Uterus (tissue), 4 donors: Measurements from ENCODE around the gene MAP3K8. TPM values are rescaled to one million over a fixed set of nuclear protein-coding genes. Genes with fewer than 3 reads are reported as not detected.

Experiments
- DNase-seq, 2 donors: peaks; one replicate each; pipeline ENCODE4 v3.0.0-alpha.2; 2019 to 2020
- H3K27ac ChIP-seq, 2 donors: fragments of 200-600 bp; sonication (generic); 1 replicate in 1 of 2; 2 replicates in 1 of 2; pipeline ENCODE4 v1.5.1; 2016 to 2018
- H3K27me3 ChIP-seq, 2 donors: fragments of 200-600 bp; sonication (generic); one replicate each; pipeline ENCODE4 v1.5.1; 2018 to 2019; ENCODE audit warnings: control low read depth in 1 of 2
- H3K36me3 ChIP-seq, 2 donors: fragments of 200-600 bp; sonication (generic); one replicate each; pipeline ENCODE4 v1.5.1; 2019; ENCODE audit warnings: control low read depth in 1 of 2
- H3K4me1 ChIP-seq, 2 donors: fragments of 200-600 bp; sonication (generic); one replicate each; pipeline ENCODE4 v1.5.1; 2018 to 2019; ENCODE audit warnings: control low read depth in 1 of 2
- H3K4me3 ChIP-seq, 2 donors: fragments of 200-600 bp; sonication (generic); 1 replicate in 1 of 2; 2 replicates in 1 of 2; pipeline ENCODE4 v1.5.1; 2018 to 2019; ENCODE audit warnings: mild to moderate bottlenecking in 1 of 2
- H3K9me3 ChIP-seq, 2 donors: fragments of 200-600 bp; sonication (generic); one replicate each; pipeline ENCODE4 v1.5.1; 2019; ENCODE audit warnings: control low read depth in 1 of 2
- CTCF ChIP-seq, 4 experiments: fragments of 200-600 bp in 2 of 4; fragments of 450-650 bp in 2 of 4; sonication (generic) in 2 of 4; IDR thresholded peaks; one replicate each; pipeline ENCODE4 v1.5.1; 2016 to 2019; ENCODE audit warnings: antibody characterized with exemption in 4 of 4, mild to moderate bottlenecking in 2 of 4, moderate library complexity in 1 of 4
- POLR2A ChIP-seq, 2 donors: fragments of 450-650 bp; IDR thresholded peaks; one replicate each; pipeline ENCODE4 v1.6.1; 2016; ENCODE audit warnings: antibody characterized with exemption in 2 of 2, mild to moderate bottlenecking in 1 of 2, moderate library complexity in 1 of 2
- intact Hi-C: fragments of 100-400 bp; cut with DNase I; formaldehyde crosslinking; loops from one replicate; pipeline ENCODE4 v1.15.1; 2023; ENCODE audit warnings: low total_unique reads
- total RNA-seq, 4 donors: library from RNA; depleted of rRNA in 3 of 4; stranded (reverse); fragments of >200 nt in 3 of 4; gene quantifications; one replicate each; pipeline versions ENCODE4 v1.1.0 to v1.2.4, GENCODE V29; 2014 to 2023
- donor health status: DM: yes; HTN: yes; CAD: no.

Gene MAP3K8
- total RNA-seq, 4 donors from 2014 or later, result 13.3 to 63.0 (median 24.4) TPM

GRCh38 chr10:30398193-30398592 is 35.8 kb upstream of the MAP3K8 start:
- Histone ChIP-seq H3K4me1 (no peaks in the 10 kb centered on the region), H3K27me3 (no peaks in the 10 kb centered on the region), H3K27ac (no peak overlapping the region), H3K4me3 (no peak overlapping the region), H3K9me3 (no peaks in the 10 kb centered on the region), H3K36me3 (no peaks in the 10 kb centered on the region)
- intact Hi-C loops, result loop anchor here (5.0 kb wide), 1 partner anchor 194 kb away; no protein-coding TSS in a partner anchor
- TF ChIP-seq CTCF (IDR thresholded peaks at IDR 0.05) (no peak), POLR2A (IDR thresholded peaks at IDR 0.05) (no peak)
- DNase-seq, result no peak

GRCh38 chr10:30398788-30399187 is 35.2 kb upstream of the MAP3K8 start:
- H3K9me3 ChIP-seq, result no peaks in the 10 kb centered on the region
- intact Hi-C loops, result loop anchor here (5.0 kb wide), 1 partner anchor 194 kb away; no protein-coding TSS in a partner anchor
- no peak overlapping the region for H3K27ac ChIP-seq
- TF ChIP-seq CTCF (IDR thresholded peaks at IDR 0.05) (no peak), POLR2A (IDR thresholded peaks at IDR 0.05) (no peak)
- no peak overlapping the region for H3K4me3 ChIP-seq
- H3K27me3 ChIP-seq, result no peaks in the 10 kb centered on the region
- no peaks in the 10 kb centered on the region for H3K4me1 ChIP-seq
- H3K36me3 ChIP-seq, result no peaks in the 10 kb centered on the region
- no peak for DNase-seq

GRCh38 chr10:30403494-30403893 is 30.5 kb upstream of the MAP3K8 start:
- Histone ChIP-seq H3K4me3 (no peak overlapping the region), H3K9me3 (peaks cover 0 to 4% of the 10 kb centered on the region in 2 donors), H3K4me1 (no peaks in the 10 kb centered on the region), H3K27me3 (no peaks in the 10 kb centered on the region), H3K36me3 (no peaks in the 10 kb centered on the region), H3K27ac (no peak overlapping the region)
- no peak for TF ChIP-seq CTCF (IDR thresholded peaks at IDR 0.05)
- TF ChIP-seq POLR2A (IDR thresholded peaks at IDR 0.05), result no peak
- intact Hi-C loops, result no loop called here
- no peak for DNase-seq

GRCh38 chr10:30404540-30404939 is 29.4 kb upstream of the MAP3K8 start:
- Histone ChIP-seq H3K36me3 (no peaks in the 10 kb centered on the region), H3K27ac (no peak overlapping the region), H3K4me3 (no peak overlapping the region), H3K4me1 (no peaks in the 10 kb centered on the region), H3K27me3 (no peaks in the 10 kb centered on the region), H3K9me3 (peaks cover 0 to 4% of the 10 kb centered on the region in 2 donors)
- DNase-seq, result no peak
- TF ChIP-seq POLR2A (IDR thresholded peaks at IDR 0.05) (no peak), CTCF (IDR thresholded peaks at IDR 0.05) (no peak)
- intact Hi-C loops, result no loop called here

GRCh38 chr10:30411263-30411662 is 22.7 kb upstream of the MAP3K8 start:
- no peaks in the 10 kb centered on the region for H3K36me3 ChIP-seq
- H3K4me1 ChIP-seq, result no peaks in the 10 kb centered on the region
- H3K9me3 ChIP-seq, result no peaks in the 10 kb centered on the region
- no peaks in the 10 kb centered on the region for H3K27me3 ChIP-seq
- H3K27ac ChIP-seq, result no peak overlapping the region
- intact Hi-C loops, result loop anchor here (5.0 kb wide), 1 partner anchor 131 kb away; no protein-coding TSS in a partner anchor
- TF ChIP-seq CTCF (IDR thresholded peaks at IDR 0.05), result no peak
- TF ChIP-seq POLR2A (IDR thresholded peaks at IDR 0.05), result no peak
- no peak overlapping the region for H3K4me3 ChIP-seq
- DNase-seq, result no peak
